Smooth muscle cell of bladder (primary cell): Measurements from ENCODE around the gene CYB561D2. TPM values are rescaled to one million over a fixed set of nuclear protein-coding genes. Genes with fewer than 3 reads are reported as not detected.

Experiments
- total RNA-seq: library from RNA; depleted of rRNA; stranded (reverse); fragments of >200 nt; gene quantifications from 2 replicates; pipeline ENCODE4 v1.2.3, GENCODE V29; 2014

Gene CYB561D2
- 29.0 and 34.6 TPM in 2 replicates for total RNA-seq

GRCh38 chr3:50350527-50351322 is at the start of gene CYB561D2, which contains the start of gene NPRL2:
TSS of gene CYB561D2 (plus strand) at chr3:50350862. CDS start at chr3:50351434, 572 bp downstream.
TSS of gene NPRL2 (minus strand) at chr3:50350775. CDS start at chr3:50350652, 123 bp downstream.

GRCh38 chr3:50303013-50303815 is 47.4 kb upstream of the CYB561D2 start, which contains the start of gene HYAL1:
TSS of gene HYAL1 (minus strand) at chr3:50303574. CDS start at chr3:50302956, 618 bp downstream.

GRCh38 chr3:50322386-50323091 is 28.1 kb upstream of the CYB561D2 start, which contains the start of gene HYAL2:
TSS of gene HYAL2 (minus strand) at chr3:50322745. CDS start at chr3:50320489, 2,256 bp downstream.

GRCh38 chr3:50327943-50328691 is 22.5 kb upstream of the CYB561D2 start, which contains the start of gene TUSC2:
TSS of gene TUSC2 (minus strand) at chr3:50328223. CDS start at chr3:50328099, 124 bp downstream.

GRCh38 chr3:50340448-50341329 is 10.0 kb upstream of the CYB561D2 start, which contains the start of gene RASSF1:
TSS of gene RASSF1 (minus strand) at chr3:50340836. CDS start at chr3:50340805, 31 bp downstream.

GRCh38 chr3:50345586-50346234 is 5.0 kb upstream of the CYB561D2 start, which contains the start of gene ZMYND10:
TSS of gene ZMYND10 (minus strand) at chr3:50345732. CDS start at chr3:50345579, 153 bp downstream.

GRCh38 chr3:50358911-50359759 is 8.5 kb downstream of the CYB561D2 start, which contains the start of gene TMEM115:
TSS of gene TMEM115 (minus strand) at chr3:50359521. CDS start at chr3:50359063, 458 bp downstream.

Other genes starting within 250 kb of the CYB561D2 start
- gene SEMA3F, start 195.5 kb upstream of the CYB561D2 start, total RNA-seq, result 0.14 and 0.92 TPM in 2 replicates
- gene GNAT1, start 159.3 kb upstream of the CYB561D2 start, total RNA-seq, result not detected in 2 replicates
- not detected in 2 replicates for gene SLC38A3, start 145.6 kb upstream of the CYB561D2 start, total RNA-seq
- gene GNAI2, start 114.7 kb upstream of the CYB561D2 start, total RNA-seq, result 188 and 209 TPM in 2 replicates
- gene SEMA3B, start 81.7 kb upstream of the CYB561D2 start, total RNA-seq, result 16.5 and 31.8 TPM in 2 replicates
- not detected in 2 replicates for gene LSMEM2, start 71.8 kb upstream of the CYB561D2 start, total RNA-seq
- 36.8 and 46.9 TPM in 2 replicates for gene IFRD2, start 58.4 kb upstream of the CYB561D2 start, total RNA-seq
- gene HYAL3, start 51.5 kb upstream of the CYB561D2 start, total RNA-seq, result 2.6 and 3.7 TPM in 2 replicates
- gene NAA80, start 51.5 kb upstream of the CYB561D2 start, total RNA-seq, result 1.7 and 1.8 TPM in 2 replicates
- gene HYAL1, start 47.3 kb upstream of the CYB561D2 start, total RNA-seq, result 1.6 and 2.5 TPM in 2 replicates
- gene HYAL2, start 28.1 kb upstream of the CYB561D2 start, total RNA-seq, result 49.8 and 80.7 TPM in 2 replicates
- 10.7 and 16.5 TPM in 2 replicates for gene TUSC2, start 22.6 kb upstream of the CYB561D2 start, total RNA-seq
- 20.2 and 25.1 TPM in 2 replicates for gene RASSF1, start 10.0 kb upstream of the CYB561D2 start, total RNA-seq
- 0.28 and 1.1 TPM in 2 replicates for gene ZMYND10, start 5.1 kb upstream of the CYB561D2 start, total RNA-seq
- gene NPRL2, start 87 bp upstream of the CYB561D2 start, total RNA-seq, result 21.5 and 24.8 TPM in 2 replicates
- gene TMEM115, start 8.7 kb downstream of the CYB561D2 start, total RNA-seq, result 27.6 and 42.5 TPM in 2 replicates
- 0.09 TPM in 1 of 2 replicates, not detected in the other for gene CACNA2D2, start 152.8 kb downstream of the CYB561D2 start, total RNA-seq
- 9.4 and 16.0 TPM in 2 replicates for gene C3orf18, start 216.9 kb downstream of the CYB561D2 start, total RNA-seq
- 10.7 and 15.4 TPM in 2 replicates for gene HEMK1, start 218.7 kb downstream of the CYB561D2 start, total RNA-seq